Fibroblast of lung (primary cell): ENCODE measurements around the gene AEN.

ENCODE experiments used
- CTCF ChIP-seq, 2 donors: IDR thresholded peaks in 1 of 2; conservative IDR thresholded peaks in 1 of 2; 1 replicate in 1 of 2; 2 replicates in 1 of 2; pipeline ENCODE4 v1.5.1; 2011 to 2012; ENCODE audit warnings: low read length in 2 of 2, control low read depth in 1 of 2, inconsistent platforms in 1 of 2, low read depth in 1 of 2, mild to moderate bottlenecking in 1 of 2
- EZH2 ChIP-seq: IDR thresholded peaks from 2 replicates; pipeline ENCODE4 v1.5.1; 2012; ENCODE audit warnings: low read length, control low read depth, mild to moderate bottlenecking; ENCODE audit errors: missing control alignments

GRCh38 chr15:88617790-88618189 is 3.4 kb upstream of the AEN start:
- TF ChIP-seq CTCF (conservative IDR thresholded peaks at IDR 0.05 in 1 of 2, IDR thresholded peaks at IDR 0.05 in 1 of 2; ENCODE audit: low read depth in 1 of 2, low read length in 2 of 2) (no peak), EZH2 (no peak)
